Stomach (tissue), 4 donors: ENCODE data around the gene DDX25.

Source experiments
- CTCF ChIP-seq, 7 experiments: fragments of 450-650 bp in 4 of 7; fragments of 200-600 bp in 3 of 7; sonication (generic) in 3 of 7; IDR thresholded peaks; one replicate each; pipeline ENCODE4 v1.5.1; 2016 to 2019; ENCODE audit warnings: antibody characterized with exemption in 7 of 7, control low read depth in 2 of 7, mild to moderate bottlenecking in 1 of 7
- EP300 ChIP-seq: sonication (generic); formaldehyde crosslinking; IDR thresholded peaks from one replicate; pipeline ENCODE4 v1.6.1; 2017; ENCODE audit warnings: antibody characterized with exemption
- POLR2A ChIP-seq, 4 donors: fragments of 450-650 bp; IDR thresholded peaks; one replicate each; pipeline ENCODE4 v1.6.1; 2016; ENCODE audit warnings: antibody characterized with exemption in 4 of 4, control low read depth in 2 of 4, mild to moderate bottlenecking in 1 of 4, moderate library complexity in 1 of 4
- POLR2AphosphoS5 ChIP-seq, 3 donors: sonication (generic); formaldehyde crosslinking; IDR thresholded peaks; one replicate each; pipeline ENCODE4 v1.6.1; 2016; ENCODE audit warnings: antibody characterized with exemption in 3 of 3

GRCh38 chr11:125890447-125891100 lies 13.7 kb upstream of the DDX25 start:
- TF ChIP-seq CTCF (IDR thresholded peaks at IDR 0.05) (no peak), POLR2A (IDR thresholded peaks at IDR 0.05) (no peak), POLR2AphosphoS5 (IDR thresholded peaks at IDR 0.05) (no peak), EP300 (no peak)
